Kidney (tissue), 14 donors: ENCODE measurements around the gene C10orf143. TPM values are rescaled to one million over a fixed set of nuclear protein-coding genes. Genes with fewer than 3 reads are reported as not detected.

Experiments used
- DNase-seq, 5 donors: peaks; one replicate each; pipeline ENCODE4 v3.0.0-alpha.2; 2013 to 2020
- FAIRE-seq: peaks from 2 replicates; lab custom pipeline; 2012; peaks lifted over from hg19 to GRCh38; lab: Jason Lieb, UNC
- H3K27ac ChIP-seq, 2 donors: one replicate each; pipeline ENCODE4 v1.7.0; 2013; ENCODE audit warnings: low read depth in 2 of 2, low read length in 2 of 2, inconsistent platforms in 1 of 2
- H3K27me3 ChIP-seq: one replicate; pipeline ENCODE4 v1.7.1; 2013; ENCODE audit warnings: low read length, inconsistent platforms; ENCODE audit not compliant: control insufficient read depth, insufficient read depth
- H3K36me3 ChIP-seq, 3 donors: one replicate each; pipeline versions ENCODE4 v1.7.0 to v1.7.1; 2013; ENCODE audit warnings: low read length in 3 of 3, control low read depth in 1 of 3, inconsistent platforms in 1 of 3; ENCODE audit not compliant: insufficient read depth in 3 of 3, control insufficient read depth in 2 of 3
- H3K4me1 ChIP-seq, 3 donors: one replicate each; pipeline versions ENCODE4 v1.7.0 to v1.7.1; 2013; ENCODE audit warnings: low read length in 3 of 3, inconsistent platforms in 1 of 3, low read depth in 1 of 3; ENCODE audit not compliant: control insufficient read depth in 2 of 3, insufficient read depth in 2 of 3
- H3K4me3 ChIP-seq, 3 donors: one replicate each; pipeline versions ENCODE4 v1.7.0 to v1.8.1; 2013; ENCODE audit warnings: low read length in 3 of 3, control low read depth in 1 of 3, inconsistent platforms in 1 of 3
- H3K9ac ChIP-seq, 3 donors: one replicate each; pipeline versions ENCODE4 v1.7.0 to v1.7.1; 2013; ENCODE audit warnings: low read length in 3 of 3, control low read depth in 1 of 3, inconsistent platforms in 1 of 3
- H3K9me3 ChIP-seq, 3 donors: one replicate each; pipeline versions ENCODE4 v1.7.0 to v1.7.1; 2013; ENCODE audit warnings: low read length in 3 of 3, control low read depth in 1 of 3, inconsistent platforms in 1 of 3; ENCODE audit not compliant: control insufficient read depth in 2 of 3, insufficient read depth in 1 of 3
- intact Hi-C: fragments of 100-400 bp; cut with DNase I; formaldehyde crosslinking; loops from one replicate; pipeline ENCODE4 v1.11.1; 2022
- polyA plus RNA-seq: library from polyadenylated mRNA; stranded (reverse); fragments of 350-450 nt; fragmentation: Illumina TruSeq; extraction: RNeasy Lipid Tissue Mini Kit (QIAGEN cat#74804); gene quantifications from one replicate; pipeline ENCODE4 v1.2.3, GENCODE V29; 2014; ENCODE audit warnings: low read depth, low replicate concordance; ENCODE audit not compliant: insufficient read depth
- total RNA-seq: library from RNA; stranded (reverse); fragmentation: NEBNext Ultra II Directional; extraction: Animal tissue kit (Norgen Biotek cat#: 25700); gene quantifications from one replicate; pipeline ENCODE4 v1.2.1, GENCODE V29; 2021
- TF ChIP-seq, protein P1 (sequence below): IDR thresholded peaks from 3 replicates; pipeline ENCODE4 v1.5.1; 2012; ENCODE audit warnings: mild to moderate bottlenecking, moderate library complexity, borderline replicate concordance; ENCODE audit not compliant: insufficient read depth; ENCODE audit errors: extremely low read depth
- donor health status: control.
- donor health status: control.
- donor health status: control.
- donor health status: control.
- donor health status: control.
- donor health status: DM: yes; HTN: yes; CAD: no.
- donor health status: Normal renal cell carcinoma (clear cell type).

Gene C10orf143
- total and polyA plus RNA-seq, 2 donors from 2014 or later: 6.6 to 9.2 TPM

DNA sequence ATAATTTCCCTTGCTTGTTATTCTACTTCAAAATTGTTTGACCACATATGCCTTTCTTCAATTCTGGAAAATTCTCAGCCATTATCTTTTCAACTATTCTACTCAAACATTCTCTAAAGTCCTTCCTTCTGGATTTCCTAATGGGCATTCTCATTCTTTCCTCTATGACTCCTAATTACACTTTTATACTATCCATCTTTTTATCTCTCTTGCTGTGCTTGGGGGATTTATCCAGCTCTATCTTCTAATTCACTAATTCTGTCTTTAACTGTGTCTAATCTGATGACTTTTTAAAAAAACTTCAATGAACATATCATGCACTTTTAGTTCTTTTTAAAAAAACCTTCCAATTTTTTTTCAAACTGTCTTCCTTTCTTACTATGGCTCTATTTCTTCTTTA is 38.4 kb downstream of the C10orf143 start:
- peaks cover 0 to 5% (median 0%) of the 10 kb centered on the region in 3 donors for H3K36me3 ChIP-seq
- no peak overlapping the region for H3K9ac ChIP-seq
- DNase-seq (no peak), FAIRE-seq (no peak)
- H3K4me1 ChIP-seq: no peaks in the 10 kb centered on the region
- H3K9me3 ChIP-seq: peaks cover 0 to 6% (median 0%) of the 10 kb centered on the region in 3 donors
- no peak overlapping the region for H3K27ac ChIP-seq
- TF ChIP-seq, protein P1, sequence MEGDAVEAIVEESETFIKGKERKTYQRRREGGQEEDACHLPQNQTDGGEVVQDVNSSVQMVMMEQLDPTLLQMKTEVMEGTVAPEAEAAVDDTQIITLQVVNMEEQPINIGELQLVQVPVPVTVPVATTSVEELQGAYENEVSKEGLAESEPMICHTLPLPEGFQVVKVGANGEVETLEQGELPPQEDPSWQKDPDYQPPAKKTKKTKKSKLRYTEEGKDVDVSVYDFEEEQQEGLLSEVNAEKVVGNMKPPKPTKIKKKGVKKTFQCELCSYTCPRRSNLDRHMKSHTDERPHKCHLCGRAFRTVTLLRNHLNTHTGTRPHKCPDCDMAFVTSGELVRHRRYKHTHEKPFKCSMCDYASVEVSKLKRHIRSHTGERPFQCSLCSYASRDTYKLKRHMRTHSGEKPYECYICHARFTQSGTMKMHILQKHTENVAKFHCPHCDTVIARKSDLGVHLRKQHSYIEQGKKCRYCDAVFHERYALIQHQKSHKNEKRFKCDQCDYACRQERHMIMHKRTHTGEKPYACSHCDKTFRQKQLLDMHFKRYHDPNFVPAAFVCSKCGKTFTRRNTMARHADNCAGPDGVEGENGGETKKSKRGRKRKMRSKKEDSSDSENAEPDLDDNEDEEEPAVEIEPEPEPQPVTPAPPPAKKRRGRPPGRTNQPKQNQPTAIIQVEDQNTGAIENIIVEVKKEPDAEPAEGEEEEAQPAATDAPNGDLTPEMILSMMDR: no peak
- intact Hi-C loops: no loop called here
- no peak overlapping the region for H3K4me3 ChIP-seq
- H3K27me3 ChIP-seq: no peaks in the 10 kb centered on the region

DNA sequence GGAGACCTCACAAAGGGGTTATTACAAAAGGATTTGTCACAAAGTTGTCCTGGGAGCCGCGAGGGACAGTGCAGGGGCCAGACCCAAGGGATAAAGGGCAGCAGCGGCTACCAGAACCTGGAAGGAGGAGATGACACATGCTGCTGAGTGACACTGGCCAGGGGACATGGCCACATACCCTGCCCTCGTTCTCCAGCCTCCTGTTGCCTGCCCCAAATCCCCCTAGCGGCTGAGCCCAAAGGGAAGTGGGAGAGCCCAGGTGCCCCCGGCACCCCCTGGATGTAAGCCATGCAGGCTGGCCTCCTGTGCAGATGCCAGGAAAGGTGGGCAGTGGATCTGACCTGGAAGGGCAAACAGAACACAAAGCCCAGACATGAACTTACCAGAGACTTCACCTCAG is 42.7 kb downstream of the C10orf143 start:
- no peak overlapping the region for H3K9ac ChIP-seq
- TF ChIP-seq, protein P1: no peak
- no peaks in the 10 kb centered on the region for H3K27me3 ChIP-seq
- H3K27ac ChIP-seq: no peak overlapping the region
- DNase-seq (no peak), FAIRE-seq (no peak)
- intact Hi-C loops: no loop called here
- H3K36me3 ChIP-seq: no peaks in the 10 kb centered on the region
- H3K9me3 ChIP-seq: peaks cover 0 to 6% (median 0%) of the 10 kb centered on the region in 3 donors
- H3K4me3 ChIP-seq: no peak overlapping the region
- no peaks in the 10 kb centered on the region for H3K4me1 ChIP-seq

DNA sequence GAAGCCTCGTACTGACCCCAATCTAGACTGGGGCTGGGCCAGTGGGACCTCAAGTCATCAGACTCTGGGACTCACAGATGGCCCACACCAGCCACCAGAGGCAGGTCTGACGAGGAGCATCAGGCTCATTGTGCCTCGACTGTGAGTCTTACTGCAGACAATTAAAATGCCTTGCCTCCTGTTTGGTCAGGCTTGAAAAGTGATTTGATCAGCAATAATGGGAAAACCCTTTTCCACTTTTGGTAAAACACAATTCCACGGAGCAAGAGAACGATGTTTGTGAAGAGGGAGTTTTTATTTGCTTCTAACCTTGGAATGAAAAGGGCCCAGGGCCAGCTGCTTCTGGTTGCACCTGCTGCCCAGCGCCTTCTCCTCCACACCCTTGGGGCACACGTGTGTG is 43.9 kb downstream of the C10orf143 start:
- H3K36me3 ChIP-seq: no peaks in the 10 kb centered on the region
- TF ChIP-seq, protein P1: no peak
- FAIRE-seq: no peak
- no peak overlapping the region for H3K4me3 ChIP-seq
- H3K9ac ChIP-seq: no peak overlapping the region
- H3K27me3 ChIP-seq: no peaks in the 10 kb centered on the region
- H3K27ac ChIP-seq: no peak overlapping the region
- H3K9me3 ChIP-seq: peaks cover 0 to under 1% (median 0%) of the 10 kb centered on the region in 3 donors
- H3K4me1 ChIP-seq: no peaks in the 10 kb centered on the region
- intact Hi-C loops: no loop called here
- no peak for DNase-seq

DNA sequence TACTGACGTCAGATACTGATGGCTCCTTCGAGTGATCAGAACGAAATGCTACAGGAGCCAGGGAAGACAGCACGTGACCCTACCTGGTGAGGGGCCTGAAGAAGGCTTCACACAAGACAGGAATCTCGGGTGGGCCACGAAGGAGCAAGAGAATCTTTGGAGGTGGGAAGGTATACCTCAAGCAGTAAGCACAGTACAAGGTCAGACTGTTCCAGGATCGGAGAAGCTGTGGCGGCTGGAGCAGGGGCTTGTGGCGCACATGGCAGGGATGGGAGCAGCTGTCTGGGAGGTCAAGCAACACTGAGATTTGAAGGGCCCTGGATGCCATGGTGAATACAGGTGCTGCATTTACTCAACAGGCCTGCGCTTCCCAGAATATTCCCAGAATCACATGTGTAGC is 45.4 kb downstream of the C10orf143 start:
- TF ChIP-seq, protein P1: no peak
- no peak overlapping the region for H3K4me3 ChIP-seq
- DNase-seq (no peak), FAIRE-seq (no peak)
- no peaks in the 10 kb centered on the region for H3K27me3 ChIP-seq
- H3K4me1 ChIP-seq: no peaks in the 10 kb centered on the region
- intact Hi-C loops: no loop called here
- H3K27ac ChIP-seq: no peak overlapping the region
- no peak overlapping the region for H3K9ac ChIP-seq
- no peaks in the 10 kb centered on the region for H3K9me3 ChIP-seq
- H3K36me3 ChIP-seq: no peaks in the 10 kb centered on the region
